ENCODE measurements around the gene COPB2.

DNA sequence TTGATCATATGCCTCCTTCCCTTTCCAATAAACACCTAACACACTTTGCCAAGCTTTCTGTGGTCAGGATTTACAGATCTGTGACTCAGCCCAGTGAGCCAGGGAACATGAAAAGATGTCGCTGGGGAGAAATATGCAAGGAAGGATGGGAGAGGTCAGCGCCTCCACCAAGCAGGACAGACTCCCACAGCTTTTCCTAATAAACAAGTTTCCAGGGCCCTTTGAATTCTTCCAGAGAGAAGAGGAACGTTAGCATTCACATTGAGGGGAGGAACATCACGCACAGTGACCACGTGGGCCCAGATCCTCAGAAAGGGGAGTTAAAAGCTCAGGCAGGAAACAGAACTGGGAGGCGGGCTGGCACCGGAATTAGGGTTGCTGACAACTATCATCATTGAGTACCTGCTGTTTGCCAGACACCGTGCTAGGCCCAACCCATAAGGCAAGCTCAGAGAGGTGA lies 78.9 kb downstream of the COPB2 start:
- TF ChIP-seq, protein P1, sequence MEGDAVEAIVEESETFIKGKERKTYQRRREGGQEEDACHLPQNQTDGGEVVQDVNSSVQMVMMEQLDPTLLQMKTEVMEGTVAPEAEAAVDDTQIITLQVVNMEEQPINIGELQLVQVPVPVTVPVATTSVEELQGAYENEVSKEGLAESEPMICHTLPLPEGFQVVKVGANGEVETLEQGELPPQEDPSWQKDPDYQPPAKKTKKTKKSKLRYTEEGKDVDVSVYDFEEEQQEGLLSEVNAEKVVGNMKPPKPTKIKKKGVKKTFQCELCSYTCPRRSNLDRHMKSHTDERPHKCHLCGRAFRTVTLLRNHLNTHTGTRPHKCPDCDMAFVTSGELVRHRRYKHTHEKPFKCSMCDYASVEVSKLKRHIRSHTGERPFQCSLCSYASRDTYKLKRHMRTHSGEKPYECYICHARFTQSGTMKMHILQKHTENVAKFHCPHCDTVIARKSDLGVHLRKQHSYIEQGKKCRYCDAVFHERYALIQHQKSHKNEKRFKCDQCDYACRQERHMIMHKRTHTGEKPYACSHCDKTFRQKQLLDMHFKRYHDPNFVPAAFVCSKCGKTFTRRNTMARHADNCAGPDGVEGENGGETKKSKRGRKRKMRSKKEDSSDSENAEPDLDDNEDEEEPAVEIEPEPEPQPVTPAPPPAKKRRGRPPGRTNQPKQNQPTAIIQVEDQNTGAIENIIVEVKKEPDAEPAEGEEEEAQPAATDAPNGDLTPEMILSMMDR (IDR thresholded peaks at IDR 0.05), result no peak
- TF ChIP-seq POLR2A (IDR thresholded peaks at IDR 0.05), result no peak
